Epithelial cell of proximal tubule (primary cell): Measurements from ENCODE around the gene CISD1. TPM values are rescaled to one million over a fixed set of nuclear protein-coding genes. Genes with fewer than 3 reads are reported as not detected.
"Not testable (repeated sequence)": the region's sequence is repeated elsewhere in the genome, so short reads cannot be mapped to it uniquely, and the experiment has no call there.

Source experiments
- DNase-seq: peaks from one replicate; pipeline ENCODE4 v3.0.0-alpha.2; 2011; ENCODE audit warnings: low read depth
- H3K4me3 ChIP-seq: 2 replicates; pipeline ENCODE4 v1.5.1; 2011; ENCODE audit warnings: low read depth, mild to moderate bottlenecking, low read length
- CTCF ChIP-seq: conservative IDR thresholded peaks from 2 replicates; pipeline ENCODE4 v1.5.1; 2012; ENCODE audit warnings: low read depth, mild to moderate bottlenecking, low read length
- total RNA-seq: library from RNA; depleted of rRNA; stranded (reverse); fragments of >200 nt; gene quantifications from 2 replicates; pipeline ENCODE4 v1.2.3, GENCODE V29; 2015

Gene CISD1
- total RNA-seq, 1 donor from 2014 or later = 66.4 TPM

- TF ChIP-seq CTCF = no peak
- H3K4me3 ChIP-seq = no peak overlapping the region
- DNase-seq = no peak
These were observed 14.3 kb upstream of the CISD1 start for GRCh38 chr10:58254644-58255043.

GRCh38 chr10:58256013-58256780 lies 12.8 kb upstream of the CISD1 start:
- not testable (repeated sequence) for H3K4me3 ChIP-seq, DNase-seq

GRCh38 chr10:58258977-58259692 lies 9.8 kb upstream of the CISD1 start:
- no peak for DNase-seq
- peak; percentile 42 for TF ChIP-seq CTCF
- H3K4me3 ChIP-seq = no peak overlapping the region

GRCh38 chr10:58260334-58260733 lies 8.6 kb upstream of the CISD1 start:
- no peak for TF ChIP-seq CTCF
- H3K4me3 ChIP-seq = no peak overlapping the region
- DNase-seq = no peak

GRCh38 chr10:58262766-58263165 lies 6.2 kb upstream of the CISD1 start:
- no peak for TF ChIP-seq CTCF

GRCh38 chr10:58264780-58265179 lies 4.2 kb upstream of the CISD1 start:
- peak overlapping the region; percentile 65 for H3K4me3 ChIP-seq
- TF ChIP-seq CTCF = no peak
- DNase-seq = no peak

More at GRCh38 chr10:58262766-58263165, 6.2 kb upstream of the CISD1 start:
- H3K4me3 ChIP-seq = no peak overlapping the region
- DNase-seq = no peak

GRCh38 chr10:58265249-58265648 lies 3.7 kb upstream of the CISD1 start:
- DNase-seq = no peak
- TF ChIP-seq CTCF = no peak
- H3K4me3 ChIP-seq = peak overlapping the region; percentile 65
